Adrenal gland (tissue), 12 donors: ENCODE measurements around the gene CLASP2. TPM values are rescaled to one million over a fixed set of nuclear protein-coding genes. Genes with fewer than 3 reads are reported as not detected.

ENCODE experiments used
- DNase-seq, 7 donors: peaks; one replicate each; pipeline ENCODE4 v3.0.0-alpha.2; 2019 to 2020
- H3K27ac ChIP-seq, 5 donors: fragments of 200-600 bp; sonication (generic) in 4 of 5; 1 replicate in 3 of 5; 2 replicates in 2 of 5; pipeline versions ENCODE4 v1.5.1 to v1.8.0; 2016 to 2020; ENCODE audit warnings: mild to moderate bottlenecking in 1 of 5
- H3K27me3 ChIP-seq: fragments of 200-600 bp; 2 replicates; pipeline ENCODE4 v1.8.0; 2021
- H3K36me3 ChIP-seq, 2 donors: fragments of 200-600 bp; replicated peaks in 1 of 2; 1 replicate in 1 of 2; 2 replicates in 1 of 2; pipeline versions ENCODE4 v1.5.1 to v1.8.0; 2018 to 2022
- H3K4me1 ChIP-seq, 2 donors: fragments of 200-600 bp; replicated peaks in 1 of 2; 1 replicate in 1 of 2; 2 replicates in 1 of 2; pipeline versions ENCODE4 v1.5.1 to v1.8.0; 2018 to 2021
- H3K4me3 ChIP-seq, 4 donors: fragments of 200-600 bp; sonication (generic) in 3 of 4; one replicate each; pipeline ENCODE4 v1.5.1; 2016 to 2018
- H3K9me3 ChIP-seq, 3 donors: fragments of 200-600 bp; sonication (generic) in 1 of 3; replicated peaks in 1 of 3; 1 replicate in 2 of 3; 2 replicates in 1 of 3; pipeline versions ENCODE4 v1.5.1 to v1.8.0; 2016 to 2021
- POLR2A ChIP-seq, 2 donors: fragments of 450-650 bp; IDR thresholded peaks; one replicate each; pipeline ENCODE4 v1.6.1; 2017; ENCODE audit warnings: antibody characterized with exemption in 2 of 2, mild to moderate bottlenecking in 2 of 2, moderate library complexity in 1 of 2
- WGBS, 4 donors: extraction: QIAGEN DNeasy Blood & Tissue Kit in 2 of 4; methylation state at CpG; one replicate each; pipeline versions ENCODE4 v1.1.5 to v1.1.7; 2013 to 2017; 5-methylcytosine and 5-hydroxymethylcytosine counted together
- intact Hi-C, 2 donors: fragments of 100-400 bp; cut with DNase I; formaldehyde crosslinking; loops; one replicate each; pipeline versions ENCODE4 v1.14.1 to v1.15.0; 2022 to 2023
- polyA plus RNA-seq, 3 donors: library from polyadenylated mRNA; stranded (reverse); fragments of 200-250 nt in 2 of 3; fragments of 350-450 nt in 1 of 3; fragmentation: Illumina TruSeq in 1 of 3; extraction: RNeasy Lipid Tissue Mini Kit (QIAGEN cat#74804) in 1 of 3; gene quantifications; one replicate each; pipeline ENCODE4 v1.2.3, GENCODE V29; 2013 to 2014
- total RNA-seq, 9 donors: library from RNA; depleted of rRNA in 4 of 9; stranded (reverse); fragments of >200 nt in 4 of 9; fragments of 120-200 nt in 1 of 9; fragmentation: NEBNext Ultra II Directional in 1 of 9; extraction: Animal tissue kit (Norgen Biotek cat#: 25700) in 1 of 9; gene quantifications; one replicate each; pipeline versions ENCODE4 v1.1.0 to v1.2.4, GENCODE V29; 2013 to 2023
- TF ChIP-seq, protein P1 (sequence below), 6 experiments: fragments of 450-650 bp in 4 of 6; fragments of 200-600 bp in 2 of 6; sonication (generic) in 1 of 6; IDR thresholded peaks; 1 replicate in 5 of 6; 2 replicates in 1 of 6; pipeline versions ENCODE4 v1.5.1 to v1.8.0; 2016 to 2021; ENCODE audit warnings: antibody characterized with exemption in 6 of 6, mild to moderate bottlenecking in 2 of 6, moderate library complexity in 1 of 6
- donor health status: healthy with polysubstance abuse.
- donor health status: Bipolar disorder and iron deficiency.
- donor health status: DM: yes; HTN: yes; CAD: no.
- donor health status: DM: no; HTN: no; CAD: no.
- donor health status: DM: no; HTN: no; CAD: no.
- donor health status: DM: yes; HTN: yes; CAD: no.

CLASP2 gene
- total and polyA plus RNA-seq, 12 donors, result 17.0 to 85.4 (median 67.1) TPM

GRCh38 chr3:33592999-33593398 is 125.1 kb downstream of the CLASP2 start:
- no peak overlapping the region for H3K27ac ChIP-seq
- intact Hi-C loops, result no loop called here
- DNase-seq, result no peak
- no peaks in the 10 kb centered on the region for H3K4me1 ChIP-seq
- no peaks in the 10 kb centered on the region for H3K9me3 ChIP-seq
- no peaks in the 10 kb centered on the region for H3K27me3 ChIP-seq
- peaks cover 0 to 15% of the 10 kb centered on the region in 2 donors for H3K36me3 ChIP-seq
- TF ChIP-seq, protein P1, sequence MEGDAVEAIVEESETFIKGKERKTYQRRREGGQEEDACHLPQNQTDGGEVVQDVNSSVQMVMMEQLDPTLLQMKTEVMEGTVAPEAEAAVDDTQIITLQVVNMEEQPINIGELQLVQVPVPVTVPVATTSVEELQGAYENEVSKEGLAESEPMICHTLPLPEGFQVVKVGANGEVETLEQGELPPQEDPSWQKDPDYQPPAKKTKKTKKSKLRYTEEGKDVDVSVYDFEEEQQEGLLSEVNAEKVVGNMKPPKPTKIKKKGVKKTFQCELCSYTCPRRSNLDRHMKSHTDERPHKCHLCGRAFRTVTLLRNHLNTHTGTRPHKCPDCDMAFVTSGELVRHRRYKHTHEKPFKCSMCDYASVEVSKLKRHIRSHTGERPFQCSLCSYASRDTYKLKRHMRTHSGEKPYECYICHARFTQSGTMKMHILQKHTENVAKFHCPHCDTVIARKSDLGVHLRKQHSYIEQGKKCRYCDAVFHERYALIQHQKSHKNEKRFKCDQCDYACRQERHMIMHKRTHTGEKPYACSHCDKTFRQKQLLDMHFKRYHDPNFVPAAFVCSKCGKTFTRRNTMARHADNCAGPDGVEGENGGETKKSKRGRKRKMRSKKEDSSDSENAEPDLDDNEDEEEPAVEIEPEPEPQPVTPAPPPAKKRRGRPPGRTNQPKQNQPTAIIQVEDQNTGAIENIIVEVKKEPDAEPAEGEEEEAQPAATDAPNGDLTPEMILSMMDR (IDR thresholded peaks at IDR 0.05), result no peak
- no peak for TF ChIP-seq POLR2A (IDR thresholded peaks at IDR 0.05)
- H3K4me3 ChIP-seq, result no peak overlapping the region
- 93 to 100% (median 95%) methylated on average over 1 of the region's 1 CpG for WGBS, 4 donors

- Histone ChIP-seq H3K4me3 (no peak overlapping the region), H3K4me1 (no peaks in the 10 kb centered on the region), H3K36me3 (peaks cover 0 to 15% of the 10 kb centered on the region in 2 donors), H3K27me3 (no peaks in the 10 kb centered on the region), H3K27ac (no peak overlapping the region), H3K9me3 (no peaks in the 10 kb centered on the region)
- intact Hi-C loops, result no loop called here
- WGBS, 4 donors, result 95 to 98% (median 97%) methylated on average over 2 of the region's 2 CpGs
- no peak for DNase-seq
- TF ChIP-seq, protein P1 (IDR thresholded peaks at IDR 0.05), result no peak
- no peak for TF ChIP-seq POLR2A (IDR thresholded peaks at IDR 0.05)
These were observed 127.5 kb downstream of the CLASP2 start for GRCh38 chr3:33590541-33590940.

GRCh38 chr3:33586402-33586801 is 131.7 kb downstream of the CLASP2 start:
- no peaks in the 10 kb centered on the region for H3K4me1 ChIP-seq
- WGBS, 4 donors, result 68 to 78% (median 71%) methylated on average over 3 of the region's 3 CpGs
- DNase-seq, result no peak
- intact Hi-C loops, result no loop called here
- peaks cover 0 to 42% of the 10 kb centered on the region in 2 donors for H3K36me3 ChIP-seq
- no peaks in the 10 kb centered on the region for H3K27me3 ChIP-seq
- no peak overlapping the region for H3K27ac ChIP-seq
- H3K9me3 ChIP-seq, result no peaks in the 10 kb centered on the region
- TF ChIP-seq, protein P1 (IDR thresholded peaks at IDR 0.05), result no peak
- no peak for TF ChIP-seq POLR2A (IDR thresholded peaks at IDR 0.05)
- H3K4me3 ChIP-seq, result no peak overlapping the region

DNA sequence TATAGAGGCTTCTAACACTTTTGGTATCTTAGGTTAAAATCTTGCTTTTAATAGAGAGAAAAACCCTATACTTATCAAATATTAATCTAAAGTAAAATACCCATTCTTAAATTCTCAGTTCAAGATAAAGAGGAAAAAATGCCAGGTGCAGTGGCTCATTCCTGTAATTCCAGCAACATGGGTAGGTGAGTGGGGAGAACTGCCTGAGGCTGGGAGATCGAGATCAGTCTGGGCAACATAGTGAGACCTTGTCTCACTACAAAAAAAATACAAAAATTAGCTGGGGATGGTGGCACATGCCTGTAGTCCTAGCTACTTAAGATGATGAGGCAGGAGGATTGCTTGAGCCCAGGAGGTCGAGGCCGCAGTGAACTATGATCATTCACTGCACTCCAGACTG is 135.8 kb downstream of the CLASP2 start:
- Histone ChIP-seq H3K9me3 (no peaks in the 10 kb centered on the region), H3K36me3 (peaks cover 0 to 32% of the 10 kb centered on the region in 2 donors), H3K4me1 (peaks cover 0 to 3% of the 10 kb centered on the region in 2 donors), H3K4me3 (no peak overlapping the region), H3K27ac (no peak overlapping the region), H3K27me3 (no peaks in the 10 kb centered on the region)
- TF ChIP-seq, protein P1 (IDR thresholded peaks at IDR 0.05), result no peak
- no peak for TF ChIP-seq POLR2A (IDR thresholded peaks at IDR 0.05)
- 93 to 97% (median 95%) methylated on average over 3 of the region's 3 CpGs for WGBS, 4 donors
- intact Hi-C loops, result no loop called here
- no peak for DNase-seq
